Fibroblast of pulmonary artery (primary cell): ENCODE data around the gene ZNF618.

Source experiments
- DNase-seq: peaks from one replicate; pipeline ENCODE4 v3.0.0-alpha.2; 2010; ENCODE audit warnings: low read depth
- H3K4me3 ChIP-seq: replicated peaks from 2 replicates; pipeline ENCODE4 v1.5.1; 2011; ENCODE audit warnings: low read depth, mild to moderate bottlenecking, control low read depth, low read length, moderate library complexity
- CTCF ChIP-seq: IDR thresholded peaks from 2 replicates; pipeline ENCODE4 v1.5.1; 2011; ENCODE audit warnings: mild to moderate bottlenecking, control low read depth, low read length, inconsistent platforms; ENCODE audit errors: missing control alignments

The ZNF618 gene

GRCh38 chr9:114046237-114046755 lies 170.2 kb downstream of the ZNF618 start:
- no peak for TF ChIP-seq CTCF
- no peak overlapping the region for H3K4me3 ChIP-seq
- DNase-seq: no peak

GRCh38 chr9:114046875-114047274 lies 170.8 kb downstream of the ZNF618 start:
- no peak overlapping the region for H3K4me3 ChIP-seq
- no peak for TF ChIP-seq CTCF
- DNase-seq: peak; percentile 22

- no peak overlapping the region for H3K4me3 ChIP-seq
- TF ChIP-seq CTCF: peak; percentile 39
- peak; percentile 18 for DNase-seq
Observed at GRCh38 chr9:114047717-114048116, 171.6 kb downstream of the ZNF618 start.

- H3K4me3 ChIP-seq: no peak overlapping the region
- no peak for DNase-seq
- no peak for TF ChIP-seq CTCF
Observed at GRCh38 chr9:114048533-114049415, 172.7 kb downstream of the ZNF618 start.

GRCh38 chr9:114049441-114050225 lies 173.5 kb downstream of the ZNF618 start:
- H3K4me3 ChIP-seq: no peak overlapping the region
- DNase-seq: no peak
- no peak for TF ChIP-seq CTCF

GRCh38 chr9:114050226-114050568 lies 174.1 kb downstream of the ZNF618 start:
- no peak for DNase-seq
- TF ChIP-seq CTCF: no peak
- H3K4me3 ChIP-seq: no peak overlapping the region
